ENCODE results near the gene GRAMD4.

The GRAMD4 gene

DNA sequence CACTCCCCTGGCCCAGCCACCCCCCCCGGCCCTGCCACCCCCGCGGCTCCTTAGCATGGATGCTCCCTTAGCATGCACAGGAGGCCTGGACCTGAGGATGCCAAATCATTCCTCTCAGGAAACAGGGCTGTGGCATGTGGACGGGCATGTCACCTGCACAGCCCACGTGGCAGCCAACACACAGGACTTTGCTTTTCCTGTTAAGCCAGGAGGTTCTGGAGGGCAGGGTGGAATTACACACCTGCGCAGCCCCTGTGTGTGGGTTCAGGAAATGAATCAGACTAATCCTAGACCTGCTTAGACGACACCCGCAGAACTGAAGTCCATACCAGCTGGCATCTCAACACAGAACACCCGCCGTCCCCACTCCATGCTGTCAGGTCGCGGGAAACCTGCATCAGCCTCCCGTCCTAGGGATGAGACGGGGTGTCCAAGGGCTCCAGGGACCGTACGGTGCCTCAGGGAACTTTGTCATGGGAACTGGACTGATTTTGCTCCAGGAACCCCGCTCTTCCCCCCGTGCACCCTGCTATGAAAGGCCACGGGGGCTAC, 107.7 kb downstream of the GRAMD4 start:
- DNase-seq = no peak

DNA sequence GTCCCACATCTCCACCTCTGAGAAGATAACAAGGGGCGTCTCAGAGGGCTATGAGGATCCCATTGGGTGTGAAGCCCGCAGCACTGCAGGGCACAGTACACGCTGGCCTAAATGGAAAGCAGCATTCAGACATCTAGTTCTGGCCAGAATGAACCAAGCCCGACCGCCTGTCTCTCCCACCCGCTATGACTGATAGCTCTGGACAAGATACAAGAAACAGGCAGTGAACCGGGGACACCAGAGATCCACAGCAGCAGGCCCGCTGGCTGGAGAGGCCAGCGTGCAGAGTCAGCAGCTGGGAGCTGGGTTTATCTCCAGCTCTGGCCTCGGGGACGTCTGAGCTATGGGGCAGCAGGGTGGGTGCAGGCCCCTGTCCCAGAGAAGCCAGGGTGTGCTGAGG, 108.3 kb downstream of the GRAMD4 start:
- DNase-seq = no peak
